Suprapubic skin (tissue), 3 donors: ENCODE data around the gene ARHGAP23.

ENCODE experiments used
- CTCF ChIP-seq, 2 donors: fragments of 200-600 bp in 1 of 2; fragments of 450-650 bp in 1 of 2; sonication (generic) in 1 of 2; IDR thresholded peaks; one replicate each; pipeline ENCODE4 v1.5.1; 2016 to 2019; ENCODE audit warnings: antibody characterized with exemption in 2 of 2, mild to moderate bottlenecking in 1 of 2, moderate library complexity in 1 of 2
- POLR2A ChIP-seq, 2 donors: fragments of 450-650 bp; IDR thresholded peaks; one replicate each; pipeline ENCODE4 v1.6.1; 2017; ENCODE audit warnings: antibody characterized with exemption in 2 of 2, mild to moderate bottlenecking in 2 of 2, moderate library complexity in 2 of 2

- no peak for TF ChIP-seq POLR2A (IDR thresholded peaks at IDR 0.05)
- no peak for TF ChIP-seq CTCF (IDR thresholded peaks at IDR 0.05)
Observed at GRCh38 chr17:38512473-38513058, 84.3 kb downstream of the ARHGAP23 start.
